ENCODE measurements around the gene UTP11.

DNA sequence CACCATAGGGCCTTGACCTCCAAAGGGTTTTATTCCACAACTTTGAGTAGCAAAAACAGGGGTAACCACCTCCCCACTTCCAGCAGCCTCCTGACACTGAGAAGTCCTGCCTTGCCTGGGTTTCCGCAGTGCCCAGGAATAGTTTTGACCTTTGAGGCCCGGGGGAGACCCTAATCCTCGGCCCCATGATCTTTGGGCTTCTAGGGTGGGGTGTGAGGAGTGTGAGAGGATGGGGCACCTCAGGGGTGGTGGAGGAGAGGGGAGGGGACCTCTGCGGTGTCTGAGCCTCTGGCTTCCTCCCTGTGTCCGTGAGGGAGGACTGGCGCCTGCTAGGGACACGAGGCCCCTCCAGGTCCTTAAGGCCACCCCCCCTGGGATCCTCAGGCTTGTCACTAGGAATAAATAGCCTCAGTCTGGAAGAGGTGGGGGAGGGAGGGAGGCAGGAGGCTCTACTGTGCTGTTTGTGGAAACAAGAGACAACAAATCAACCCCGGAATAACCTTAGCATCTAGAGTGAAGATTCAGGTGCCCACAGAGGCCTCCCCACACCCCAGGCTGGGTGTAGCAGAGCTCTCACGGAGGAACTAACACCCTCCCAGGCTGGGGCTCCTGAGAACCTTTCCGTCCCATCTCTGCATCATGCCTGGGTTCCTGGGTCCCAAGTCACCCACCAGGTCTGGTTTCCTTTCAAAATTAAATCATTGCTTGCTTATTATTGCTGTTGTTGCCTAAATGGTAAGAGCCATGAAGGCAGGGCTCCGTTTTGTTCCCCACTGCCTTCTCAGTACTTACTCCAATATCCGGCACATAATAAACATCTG, 6.3 kb upstream of the UTP11 start:
- TF ChIP-seq, protein P1, sequence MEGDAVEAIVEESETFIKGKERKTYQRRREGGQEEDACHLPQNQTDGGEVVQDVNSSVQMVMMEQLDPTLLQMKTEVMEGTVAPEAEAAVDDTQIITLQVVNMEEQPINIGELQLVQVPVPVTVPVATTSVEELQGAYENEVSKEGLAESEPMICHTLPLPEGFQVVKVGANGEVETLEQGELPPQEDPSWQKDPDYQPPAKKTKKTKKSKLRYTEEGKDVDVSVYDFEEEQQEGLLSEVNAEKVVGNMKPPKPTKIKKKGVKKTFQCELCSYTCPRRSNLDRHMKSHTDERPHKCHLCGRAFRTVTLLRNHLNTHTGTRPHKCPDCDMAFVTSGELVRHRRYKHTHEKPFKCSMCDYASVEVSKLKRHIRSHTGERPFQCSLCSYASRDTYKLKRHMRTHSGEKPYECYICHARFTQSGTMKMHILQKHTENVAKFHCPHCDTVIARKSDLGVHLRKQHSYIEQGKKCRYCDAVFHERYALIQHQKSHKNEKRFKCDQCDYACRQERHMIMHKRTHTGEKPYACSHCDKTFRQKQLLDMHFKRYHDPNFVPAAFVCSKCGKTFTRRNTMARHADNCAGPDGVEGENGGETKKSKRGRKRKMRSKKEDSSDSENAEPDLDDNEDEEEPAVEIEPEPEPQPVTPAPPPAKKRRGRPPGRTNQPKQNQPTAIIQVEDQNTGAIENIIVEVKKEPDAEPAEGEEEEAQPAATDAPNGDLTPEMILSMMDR (conservative IDR thresholded peaks at IDR 0.05; ENCODE audit: low read length), result no peak
- TF ChIP-seq EZH2phosphoT487 (IDR thresholded peaks at IDR 0.05; ENCODE audit: borderline replicate concordance, low read depth, low read length), result no peak

Data from OCI-LY7 (cell line).